GM10266 (cell line): ENCODE measurements around the gene CHRM5.

Experiments
- DNase-seq: peaks from one replicate; pipeline ENCODE4 v3.0.0; 2012; ENCODE audit errors: extremely low spot score
- TF ChIP-seq, protein P1 (sequence below): IDR thresholded peaks from 2 replicates; pipeline ENCODE4 v1.5.1; 2012; ENCODE audit warnings: mild to moderate bottlenecking, low read depth; ENCODE audit not compliant: control insufficient read depth, insufficient read depth; ENCODE audit errors: missing control alignments

Gene CHRM5

DNA sequence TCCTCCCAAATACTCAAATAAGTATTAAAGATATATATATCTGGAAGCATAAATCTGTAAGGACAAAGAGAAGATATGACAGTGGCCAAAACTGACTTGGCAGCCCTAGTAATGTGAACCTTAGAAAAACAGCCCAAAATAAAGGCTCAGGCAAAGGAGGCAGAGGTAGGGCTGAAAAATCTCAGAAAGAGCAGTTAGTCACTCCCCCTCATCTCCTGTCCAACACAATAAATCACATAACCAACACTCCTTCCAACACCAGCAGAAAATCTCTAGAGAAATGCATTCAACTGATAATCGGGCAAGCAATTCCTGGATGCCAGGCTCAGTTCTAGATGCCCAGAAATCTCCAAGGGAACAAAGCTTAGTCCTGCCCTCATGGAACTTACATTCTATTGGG, 22.1 kb upstream of the CHRM5 start:
- DNase-seq = no peak
- TF ChIP-seq, protein P1, sequence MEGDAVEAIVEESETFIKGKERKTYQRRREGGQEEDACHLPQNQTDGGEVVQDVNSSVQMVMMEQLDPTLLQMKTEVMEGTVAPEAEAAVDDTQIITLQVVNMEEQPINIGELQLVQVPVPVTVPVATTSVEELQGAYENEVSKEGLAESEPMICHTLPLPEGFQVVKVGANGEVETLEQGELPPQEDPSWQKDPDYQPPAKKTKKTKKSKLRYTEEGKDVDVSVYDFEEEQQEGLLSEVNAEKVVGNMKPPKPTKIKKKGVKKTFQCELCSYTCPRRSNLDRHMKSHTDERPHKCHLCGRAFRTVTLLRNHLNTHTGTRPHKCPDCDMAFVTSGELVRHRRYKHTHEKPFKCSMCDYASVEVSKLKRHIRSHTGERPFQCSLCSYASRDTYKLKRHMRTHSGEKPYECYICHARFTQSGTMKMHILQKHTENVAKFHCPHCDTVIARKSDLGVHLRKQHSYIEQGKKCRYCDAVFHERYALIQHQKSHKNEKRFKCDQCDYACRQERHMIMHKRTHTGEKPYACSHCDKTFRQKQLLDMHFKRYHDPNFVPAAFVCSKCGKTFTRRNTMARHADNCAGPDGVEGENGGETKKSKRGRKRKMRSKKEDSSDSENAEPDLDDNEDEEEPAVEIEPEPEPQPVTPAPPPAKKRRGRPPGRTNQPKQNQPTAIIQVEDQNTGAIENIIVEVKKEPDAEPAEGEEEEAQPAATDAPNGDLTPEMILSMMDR = no peak

DNA sequence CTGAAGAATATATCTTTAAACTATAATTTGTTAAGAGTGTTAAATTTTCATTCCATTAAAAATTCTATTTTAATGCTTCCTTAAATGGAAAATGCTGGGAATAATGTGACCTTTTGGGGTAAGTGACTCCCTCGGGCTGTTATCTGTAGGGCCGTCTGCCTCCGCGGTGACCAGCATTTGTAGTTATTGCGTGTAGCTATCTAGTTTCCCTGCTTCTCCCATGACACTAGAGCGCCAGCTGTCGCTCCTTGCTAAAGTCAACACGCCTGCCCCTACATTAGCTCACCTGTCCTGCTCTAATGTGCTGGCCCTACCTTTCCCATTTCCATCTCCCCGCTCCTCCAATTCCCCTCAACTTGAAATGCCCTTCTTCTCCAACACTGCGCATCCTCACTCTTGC, 12.4 kb upstream of the CHRM5 start:
- no peak for DNase-seq
- TF ChIP-seq, protein P1 = no peak

DNA sequence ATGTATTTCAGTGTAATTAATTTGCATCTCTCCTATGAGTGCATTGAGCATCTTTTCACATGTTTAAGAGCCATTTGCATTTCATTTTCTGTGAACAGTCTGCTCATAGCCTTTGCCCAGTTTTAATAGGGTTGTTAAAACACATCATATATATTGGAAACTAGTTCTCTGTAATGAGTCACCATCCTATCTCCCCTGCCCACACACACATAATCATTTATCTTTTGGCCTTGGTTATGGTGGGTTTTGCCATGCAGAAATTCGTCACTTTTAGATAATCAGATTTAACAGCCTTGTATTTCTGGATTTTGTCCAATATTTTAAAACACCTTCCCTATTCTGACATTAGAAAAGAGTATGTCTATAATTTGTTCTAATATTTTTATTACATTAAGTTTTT, 11.9 kb upstream of the CHRM5 start:
- DNase-seq = no peak
- TF ChIP-seq, protein P1 = no peak

DNA sequence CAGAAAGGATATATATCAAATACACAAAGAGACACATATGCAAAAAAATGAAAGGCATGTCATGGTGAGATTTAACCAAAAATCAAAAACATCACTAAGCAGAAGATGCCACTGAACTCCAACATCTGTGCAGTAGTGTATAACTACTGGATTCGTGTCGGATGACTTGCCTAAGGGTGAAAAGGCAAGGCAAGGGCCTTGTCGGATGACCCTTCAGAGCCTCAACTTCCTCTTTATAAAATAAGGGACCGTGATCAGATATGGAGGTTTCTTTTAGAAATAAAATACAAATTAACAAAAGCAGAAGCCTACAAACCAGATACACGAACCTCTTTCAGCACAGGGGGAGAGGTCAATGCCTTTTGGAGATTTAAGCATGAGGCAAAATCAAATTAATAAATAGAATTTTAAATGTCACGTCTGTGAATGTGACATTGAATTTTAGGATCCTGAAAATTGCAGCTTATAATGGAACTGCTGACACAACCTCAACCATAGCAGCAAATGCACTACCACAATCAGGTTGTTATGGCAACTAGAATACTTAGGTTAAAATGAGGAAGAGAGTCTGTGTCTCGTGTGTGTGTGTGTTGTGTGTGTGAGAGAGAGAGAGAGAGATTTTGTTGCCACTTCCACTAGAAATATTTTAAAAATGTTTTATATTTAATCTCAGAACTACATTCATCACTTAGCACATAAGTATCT, 8.3 kb upstream of the CHRM5 start:
- TF ChIP-seq, protein P1 = no peak
- no peak for DNase-seq

DNA sequence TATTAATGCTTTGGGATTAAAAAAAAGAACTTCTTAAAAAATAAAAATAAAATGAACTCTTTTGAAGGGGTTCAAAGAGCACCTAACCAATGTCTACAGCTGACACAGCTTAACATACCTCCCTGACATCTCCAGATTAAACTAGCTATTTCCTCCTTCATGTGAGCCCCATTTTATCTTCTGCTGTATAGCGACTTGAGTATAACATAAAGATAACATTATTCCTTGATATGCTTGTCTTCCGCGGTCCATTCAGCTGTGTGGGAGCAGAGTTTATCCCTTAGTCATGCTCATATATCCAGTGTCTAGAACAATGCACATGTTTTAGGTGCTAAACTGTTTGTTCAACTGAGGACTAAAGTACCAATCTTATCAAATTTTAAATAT, 7.8 kb upstream of the CHRM5 start:
- no peak for DNase-seq
- TF ChIP-seq, protein P1 = no peak

DNA sequence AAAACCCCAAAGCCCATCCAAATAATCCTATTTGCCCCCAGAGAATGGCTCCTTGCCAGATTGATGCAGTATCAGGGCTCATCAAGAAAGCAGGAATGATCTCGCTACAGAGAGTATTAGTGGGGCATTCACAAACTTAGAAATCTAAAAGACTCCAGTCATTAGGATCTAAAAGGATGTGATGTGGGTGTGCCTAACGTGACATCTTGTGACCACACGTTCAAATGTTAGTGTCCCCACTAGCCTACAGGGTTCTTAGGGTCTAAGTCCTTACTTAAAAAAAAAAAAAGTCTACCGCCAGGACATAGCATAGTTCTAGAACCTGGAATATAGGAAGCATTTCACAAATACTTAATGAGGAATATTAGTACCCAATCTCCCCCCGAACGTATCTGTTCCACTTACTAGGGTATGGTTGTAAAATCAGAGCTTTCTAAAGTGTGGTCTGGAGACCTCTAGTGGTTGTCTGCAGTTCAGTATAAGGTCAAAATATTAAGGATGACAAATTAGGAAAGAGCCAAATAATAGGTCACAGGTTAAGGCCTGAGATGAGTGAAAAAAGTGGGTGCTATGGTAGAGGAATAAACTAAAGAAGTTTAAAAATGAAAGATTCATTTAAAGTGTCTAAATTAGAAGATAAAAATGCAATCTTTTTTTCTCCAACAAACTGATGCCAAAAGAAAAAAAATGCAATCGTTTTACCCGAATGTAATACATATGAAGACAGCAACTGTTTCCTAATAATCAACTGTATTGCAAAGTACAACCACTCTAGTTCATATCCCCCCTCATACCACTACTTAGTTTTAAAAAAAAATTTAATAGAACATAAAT, 4.2 kb upstream of the CHRM5 start:
- TF ChIP-seq, protein P1 = peak; percentile 71
- peak; percentile 26 for DNase-seq

DNA sequence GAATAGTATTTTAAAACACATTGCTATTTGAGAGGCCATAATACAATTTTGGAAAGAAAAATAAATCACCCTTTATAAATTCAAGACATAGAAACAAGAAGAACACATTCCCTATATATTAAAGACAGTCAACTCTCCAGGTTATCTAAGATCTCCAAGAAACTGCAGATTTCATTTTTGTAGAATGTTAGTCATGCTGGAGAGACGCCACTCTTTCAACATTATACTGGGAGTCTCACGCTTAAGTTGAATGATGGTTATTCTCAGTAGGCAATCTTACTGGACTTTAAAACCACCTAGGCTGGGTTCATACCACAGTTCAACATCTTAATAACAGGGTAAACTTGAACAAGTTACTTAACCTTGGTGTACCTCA, 3.6 kb upstream of the CHRM5 start:
- TF ChIP-seq, protein P1 = no peak
- DNase-seq = no peak
